WI38 (cell line): Measurements from ENCODE around the gene MCM9.
A peak's percentile ranks its signal among the peaks of the same experiment; 100 is the strongest.

ENCODE experiments used
- H3K4me3 ChIP-seq: 2 replicates; pipeline ENCODE4 v1.5.1; 2011; ENCODE audit warnings: low read depth, mild to moderate bottlenecking, control low read depth, low read length
- CTCF ChIP-seq: IDR thresholded peaks from 2 replicates; pipeline ENCODE4 v1.5.1; 2012; ENCODE audit warnings: low read depth, mild to moderate bottlenecking, control low read depth, low read length

MCM9 gene

GRCh38 chr6:118953391-118953790, 18.4 kb upstream of the MCM9 start:
- H3K4me3 ChIP-seq: no peak overlapping the region
- TF ChIP-seq CTCF: no peak

GRCh38 chr6:118952683-118953082, 17.7 kb upstream of the MCM9 start:
- TF ChIP-seq CTCF: no peak
- H3K4me3 ChIP-seq: no peak overlapping the region

- no peak overlapping the region for H3K4me3 ChIP-seq
- TF ChIP-seq CTCF: no peak
Observed at GRCh38 chr6:118945217-118945616, 10.3 kb upstream of the MCM9 start.

GRCh38 chr6:118940770-118941169, 5.8 kb upstream of the MCM9 start:
- TF ChIP-seq CTCF: no peak
- no peak overlapping the region for H3K4me3 ChIP-seq

GRCh38 chr6:118939683-118940082, 4.7 kb upstream of the MCM9 start:
- TF ChIP-seq CTCF: no peak
- H3K4me3 ChIP-seq: no peak overlapping the region

- TF ChIP-seq CTCF: no peak
- no peak overlapping the region for H3K4me3 ChIP-seq
Observed at GRCh38 chr6:118935978-118936703, 1.2 kb upstream of the MCM9 start.

- TF ChIP-seq CTCF: no peak
- peak overlapping the region; percentile 86 for H3K4me3 ChIP-seq
Observed at GRCh38 chr6:118935331-118935668, 341 bp upstream of the MCM9 start.
